IPS-18c (cell line): ENCODE results near the gene FAM200A.
"Not testable (repeated sequence)": the region's sequence is repeated elsewhere in the genome, so short reads cannot be mapped to it uniquely, and the experiment has no call there.

Experiments
- H3K4me3 ChIP-seq: 2 replicates; pipeline ENCODE4 v1.7.0; 2013; ENCODE audit warnings: low read depth, mild to moderate bottlenecking, low read length, moderate library complexity; ENCODE audit not compliant: insufficient read depth
- H3K9me3 ChIP-seq: one replicate; pipeline ENCODE4 v1.6.1; 2013; ENCODE audit warnings: mild to moderate bottlenecking, low read length, moderate library complexity; ENCODE audit not compliant: control insufficient read depth, insufficient read depth

The FAM200A gene

GRCh38 chr7:99562114-99562784 is 10.3 kb upstream of the FAM200A start:
- H3K4me3 ChIP-seq: no peak overlapping the region
- no peaks in the 10 kb centered on the region for H3K9me3 ChIP-seq

GRCh38 chr7:99561737-99562051 is 9.8 kb upstream of the FAM200A start:
- H3K4me3 ChIP-seq: no peak overlapping the region
- no peaks in the 10 kb centered on the region for H3K9me3 ChIP-seq

- no peak overlapping the region for H3K4me3 ChIP-seq
- H3K9me3 ChIP-seq: no peaks in the 10 kb centered on the region
Measured at GRCh38 chr7:99560834-99561736, 9.2 kb upstream of the FAM200A start.

GRCh38 chr7:99559175-99559915 is 7.4 kb upstream of the FAM200A start:
- Histone ChIP-seq H3K4me3 (peak overlapping the region; percentile 100), H3K9me3 (no peaks in the 10 kb centered on the region)

GRCh38 chr7:99558306-99559174 is 6.6 kb upstream of the FAM200A start, which contains the start of gene ZNF655:
Gene ZNF655 (plus strand): TSS chr7:99558642. CDS start chr7:99560560, 1,918 bp downstream.
- no peaks in the 10 kb centered on the region for H3K9me3 ChIP-seq
- peak within 1 kb of the TSS; percentile 100 for H3K4me3 ChIP-seq

GRCh38 chr7:99557940-99558305 is 6.0 kb upstream of the FAM200A start:
- Histone ChIP-seq H3K4me3 (peak overlapping the region; percentile 100), H3K9me3 (no peaks in the 10 kb centered on the region)

- no peaks in the 10 kb centered on the region for H3K9me3 ChIP-seq
- peak overlapping the region; percentile 100 for H3K4me3 ChIP-seq
Measured at GRCh38 chr7:99557196-99557607, 5.3 kb upstream of the FAM200A start.

GRCh38 chr7:99554939-99555338 is 3.0 kb upstream of the FAM200A start:
- Histone ChIP-seq H3K9me3 (no peaks in the 10 kb centered on the region), H3K4me3 (no peak overlapping the region)

- H3K4me3 ChIP-seq: no peak overlapping the region
Measured at GRCh38 chr7:99553039-99553438, 1.1 kb upstream of the FAM200A start.

GRCh38 chr7:99551334-99551733 is 580 bp downstream of the FAM200A start:
- Histone ChIP-seq H3K4me3 (peak overlapping the region; percentile 79), H3K9me3 (no peaks in the 10 kb centered on the region)

More at GRCh38 chr7:99553039-99553438, 1.1 kb upstream of the FAM200A start:
- no peaks in the 10 kb centered on the region for H3K9me3 ChIP-seq

- H3K9me3 ChIP-seq: not testable (repeated sequence)
Measured at GRCh38 chr7:99549545-99549944, 2.4 kb downstream of the FAM200A start.

GRCh38 chr7:99545308-99545707 is 6.6 kb downstream of the FAM200A start:
- not testable (repeated sequence) for H3K9me3 ChIP-seq

More at GRCh38 chr7:99549545-99549944, 2.4 kb downstream of the FAM200A start:
- not testable (repeated sequence) for H3K4me3 ChIP-seq

GRCh38 chr7:99543916-99544315 is 8.0 kb downstream of the FAM200A start:
- H3K4me3 ChIP-seq: no peak overlapping the region
- H3K9me3 ChIP-seq: peaks cover 9% of the 10 kb centered on the region

More at GRCh38 chr7:99545308-99545707, 6.6 kb downstream of the FAM200A start:
- H3K4me3 ChIP-seq: not testable (repeated sequence)

- Histone ChIP-seq H3K9me3 (peaks cover 9% of the 10 kb centered on the region), H3K4me3 (no peak overlapping the region)
Measured at GRCh38 chr7:99543081-99543671, 8.7 kb downstream of the FAM200A start.

- Histone ChIP-seq H3K4me3 (no peak overlapping the region), H3K9me3 (peaks cover 9% of the 10 kb centered on the region)
Measured at GRCh38 chr7:99541212-99541611, 10.7 kb downstream of the FAM200A start.

GRCh38 chr7:99540542-99540941 is 11.4 kb downstream of the FAM200A start:
- Histone ChIP-seq H3K9me3 (peaks cover 9% of the 10 kb centered on the region), H3K4me3 (no peak overlapping the region)
